ENCODE data around the gene IZUMO1.
A peak's percentile ranks its signal among the peaks of the same experiment; 100 is the strongest.

DNA sequence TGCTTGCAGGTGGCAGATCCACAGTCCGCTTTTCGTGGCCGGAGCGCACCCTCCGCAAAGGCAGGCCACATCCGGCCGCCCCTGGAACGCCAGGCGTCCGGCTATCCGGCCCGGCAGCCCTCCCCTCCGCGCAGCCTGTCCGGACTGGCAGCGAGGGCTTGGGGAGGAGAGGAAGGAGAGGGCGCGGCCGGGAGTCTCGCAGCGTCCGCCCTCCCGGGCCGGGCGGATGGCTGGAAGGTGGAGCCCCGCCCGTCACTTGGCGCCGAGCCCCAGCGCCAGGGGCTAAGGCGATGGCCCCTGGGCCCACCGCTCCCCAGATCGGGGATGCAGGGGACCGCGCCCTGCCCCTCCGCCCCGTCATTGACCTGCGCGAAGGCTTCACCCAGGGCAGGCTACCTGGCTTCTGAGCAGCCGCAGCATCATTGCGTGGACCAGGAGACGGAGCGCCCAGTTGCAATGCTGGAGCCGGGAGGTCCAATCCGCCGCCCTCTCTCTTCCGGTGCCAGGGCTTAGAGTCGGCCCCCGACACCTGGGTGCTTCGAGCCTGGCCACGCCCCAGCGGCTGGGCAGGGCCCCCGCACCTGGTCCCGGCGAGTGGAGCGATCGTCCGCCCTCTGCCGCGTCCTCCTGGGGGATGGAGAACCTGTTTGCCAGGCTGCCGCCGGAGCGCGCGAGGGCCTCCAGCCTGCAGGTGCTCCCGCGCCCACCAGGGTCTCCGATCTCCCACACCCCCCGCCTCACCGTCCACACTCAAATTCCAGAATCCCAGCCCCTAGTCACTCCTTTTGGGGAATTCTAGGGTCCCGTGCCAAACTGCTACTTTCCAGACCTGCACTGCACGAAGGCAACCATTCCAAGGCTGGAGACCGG, 6.0 kb upstream of the IZUMO1 start, which contains the start of gene FUT1:
- TF ChIP-seq, protein P1, sequence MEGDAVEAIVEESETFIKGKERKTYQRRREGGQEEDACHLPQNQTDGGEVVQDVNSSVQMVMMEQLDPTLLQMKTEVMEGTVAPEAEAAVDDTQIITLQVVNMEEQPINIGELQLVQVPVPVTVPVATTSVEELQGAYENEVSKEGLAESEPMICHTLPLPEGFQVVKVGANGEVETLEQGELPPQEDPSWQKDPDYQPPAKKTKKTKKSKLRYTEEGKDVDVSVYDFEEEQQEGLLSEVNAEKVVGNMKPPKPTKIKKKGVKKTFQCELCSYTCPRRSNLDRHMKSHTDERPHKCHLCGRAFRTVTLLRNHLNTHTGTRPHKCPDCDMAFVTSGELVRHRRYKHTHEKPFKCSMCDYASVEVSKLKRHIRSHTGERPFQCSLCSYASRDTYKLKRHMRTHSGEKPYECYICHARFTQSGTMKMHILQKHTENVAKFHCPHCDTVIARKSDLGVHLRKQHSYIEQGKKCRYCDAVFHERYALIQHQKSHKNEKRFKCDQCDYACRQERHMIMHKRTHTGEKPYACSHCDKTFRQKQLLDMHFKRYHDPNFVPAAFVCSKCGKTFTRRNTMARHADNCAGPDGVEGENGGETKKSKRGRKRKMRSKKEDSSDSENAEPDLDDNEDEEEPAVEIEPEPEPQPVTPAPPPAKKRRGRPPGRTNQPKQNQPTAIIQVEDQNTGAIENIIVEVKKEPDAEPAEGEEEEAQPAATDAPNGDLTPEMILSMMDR (IDR thresholded peaks at IDR 0.05 in 8 of 11, conservative IDR thresholded peaks at IDR 0.05 in 3 of 11) = peak in 1 of 11 experiments; percentile 3
- TF ChIP-seq POLR2A (IDR thresholded peaks at IDR 0.05) (peak in 1 of 3 donors; percentile 8), POLR2AphosphoS5 (IDR thresholded peaks at IDR 0.05) (peak; percentile 77 to 90 (median 90))
